Activated T-cell treated with anti-CD3 and anti-CD28 coated beads, Interleukin-2, amount 50 U/mL, for 4 hours (primary cell): ENCODE measurements around the gene HIPK3. TPM values are rescaled to one million over a fixed set of nuclear protein-coding genes. Genes with fewer than 3 reads are reported as not detected.
"Not testable (repeated sequence)": the region's sequence is repeated elsewhere in the genome, so short reads cannot be mapped to it uniquely, and the experiment has no call there.

Source experiments
- ATAC-seq, 2 donors: fragments of 200-7000 bp; cut with Tn5 transposase; one replicate each; pipeline ENCODE4 v1.10.0; 2021
- DNase-seq: peaks from one replicate; pipeline ENCODE4 v3.0.0-alpha.2; 2020
- H3K27me3 Mint-ChIP-seq: one replicate; pipeline ENCODE4 v1.8.0; 2021; ENCODE audit warnings: low read depth, mixed read lengths
- H3K36me3 Mint-ChIP-seq: one replicate; pipeline ENCODE4 v1.8.0; 2022; ENCODE audit warnings: mixed read lengths; ENCODE audit not compliant: insufficient read depth
- H3K4me1 Mint-ChIP-seq: one replicate; pipeline ENCODE4 v1.8.0; 2021; ENCODE audit warnings: low read depth, mixed read lengths
- H3K4me3 Mint-ChIP-seq: one replicate; pipeline ENCODE4 v1.8.0; 2021; ENCODE audit warnings: mild to moderate bottlenecking, moderate library complexity, mixed read lengths
- H3K9me3 Mint-ChIP-seq: one replicate; pipeline ENCODE4 v1.8.0; 2021; ENCODE audit warnings: mixed read lengths
- total RNA-seq, 3 donors: library from RNA; stranded (reverse); gene quantifications; one replicate each; pipeline ENCODE4 v1.2.1, GENCODE V29; 2021

Gene HIPK3
- total RNA-seq, 3 donors from 2014 or later = 34.6 to 39.3 (median 34.7) TPM

- not testable (repeated sequence) for H3K4me1 Mint-ChIP-seq, H3K9me3 Mint-ChIP-seq, H3K4me3 Mint-ChIP-seq, DNase-seq, ATAC-seq, H3K36me3 Mint-ChIP-seq
- H3K27me3 Mint-ChIP-seq = peaks cover 17% of the 10 kb centered on the region
These were observed 13.5 kb upstream of the HIPK3 start for GRCh38 chr11:33243654-33244053.

- H3K4me1 Mint-ChIP-seq = no peaks in the 10 kb centered on the region
- no peak overlapping the region for H3K4me3 Mint-ChIP-seq
- DNase-seq (no peak), ATAC-seq (no peak)
- no peaks in the 10 kb centered on the region for H3K9me3 Mint-ChIP-seq
- H3K36me3 Mint-ChIP-seq = no peaks in the 10 kb centered on the region
- H3K27me3 Mint-ChIP-seq = peaks cover 14% of the 10 kb centered on the region
These were observed 8.7 kb upstream of the HIPK3 start for GRCh38 chr11:33248416-33248971.

DNA sequence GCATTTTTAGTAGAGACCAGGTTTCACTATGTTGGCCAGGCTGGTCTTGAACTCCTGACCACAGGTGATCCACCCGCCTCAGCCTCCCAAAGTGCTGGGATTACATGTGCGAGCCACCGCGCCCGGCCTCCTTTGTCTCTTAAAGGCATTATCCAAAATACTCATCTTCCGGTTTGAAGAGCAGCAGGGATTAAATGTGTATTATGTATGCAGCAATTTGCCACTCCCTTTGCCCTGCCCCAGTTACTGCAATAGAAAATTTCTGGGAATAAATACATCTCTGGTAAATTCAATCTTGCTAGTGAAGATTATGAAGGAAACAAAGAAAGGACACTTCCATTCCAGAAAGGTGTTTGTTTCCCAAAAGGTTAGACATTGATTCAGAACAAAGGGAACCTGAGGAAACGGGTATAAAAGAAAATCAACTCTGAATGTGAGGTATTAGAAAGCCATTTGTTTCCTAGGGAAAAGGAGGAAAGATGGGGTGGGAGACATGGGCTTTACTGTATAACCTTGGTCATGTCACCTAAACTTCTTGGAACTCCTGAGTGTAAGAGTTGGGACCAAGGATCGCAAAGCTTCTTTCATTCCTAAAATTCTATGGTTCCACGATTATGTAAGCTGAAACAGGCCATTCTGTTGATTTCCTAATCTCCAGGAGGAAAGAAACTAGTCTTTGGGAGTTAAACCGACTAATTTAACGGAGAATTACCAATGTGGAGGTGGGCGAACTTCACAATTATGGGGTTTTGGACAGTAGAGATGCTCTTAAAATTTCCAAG lies 959 bp upstream of the HIPK3 start:
- H3K9me3 Mint-ChIP-seq = peaks cover under 1% of the 10 kb centered on the region
- no peaks in the 10 kb centered on the region for H3K27me3 Mint-ChIP-seq
- H3K4me3 Mint-ChIP-seq = peak overlapping the region; percentile 93
- DNase-seq (no peak), ATAC-seq (no peak)
- peaks cover under 1% of the 10 kb centered on the region for H3K36me3 Mint-ChIP-seq
- peaks cover 25% of the 10 kb centered on the region for H3K4me1 Mint-ChIP-seq

DNA sequence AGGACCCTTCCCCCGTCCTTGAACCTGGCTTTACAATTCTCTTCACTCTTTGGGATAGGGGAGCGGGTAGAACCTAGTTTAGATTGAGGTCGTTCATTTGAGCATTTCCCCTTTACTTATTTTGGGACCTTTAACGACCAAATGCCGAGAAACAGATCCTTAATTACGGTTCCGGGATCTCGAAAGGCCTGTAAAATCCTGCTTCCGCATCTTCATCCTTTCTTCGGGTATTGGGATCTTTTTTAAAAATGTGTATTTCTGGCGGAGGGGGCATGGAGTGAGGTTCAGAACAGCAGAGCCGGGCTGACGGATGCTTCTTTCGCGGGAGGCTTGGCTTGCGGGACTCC lies 395 bp upstream of the HIPK3 start:
- DNase-seq = no peak
- no peak for ATAC-seq
- Mint-ChIP-seq H3K36me3 (peaks cover 3% of the 10 kb centered on the region), H3K4me3 (peak overlapping the region; percentile 93), H3K9me3 (peaks cover 5% of the 10 kb centered on the region), H3K27me3 (no peaks in the 10 kb centered on the region), H3K4me1 (peaks cover 31% of the 10 kb centered on the region)

DNA sequence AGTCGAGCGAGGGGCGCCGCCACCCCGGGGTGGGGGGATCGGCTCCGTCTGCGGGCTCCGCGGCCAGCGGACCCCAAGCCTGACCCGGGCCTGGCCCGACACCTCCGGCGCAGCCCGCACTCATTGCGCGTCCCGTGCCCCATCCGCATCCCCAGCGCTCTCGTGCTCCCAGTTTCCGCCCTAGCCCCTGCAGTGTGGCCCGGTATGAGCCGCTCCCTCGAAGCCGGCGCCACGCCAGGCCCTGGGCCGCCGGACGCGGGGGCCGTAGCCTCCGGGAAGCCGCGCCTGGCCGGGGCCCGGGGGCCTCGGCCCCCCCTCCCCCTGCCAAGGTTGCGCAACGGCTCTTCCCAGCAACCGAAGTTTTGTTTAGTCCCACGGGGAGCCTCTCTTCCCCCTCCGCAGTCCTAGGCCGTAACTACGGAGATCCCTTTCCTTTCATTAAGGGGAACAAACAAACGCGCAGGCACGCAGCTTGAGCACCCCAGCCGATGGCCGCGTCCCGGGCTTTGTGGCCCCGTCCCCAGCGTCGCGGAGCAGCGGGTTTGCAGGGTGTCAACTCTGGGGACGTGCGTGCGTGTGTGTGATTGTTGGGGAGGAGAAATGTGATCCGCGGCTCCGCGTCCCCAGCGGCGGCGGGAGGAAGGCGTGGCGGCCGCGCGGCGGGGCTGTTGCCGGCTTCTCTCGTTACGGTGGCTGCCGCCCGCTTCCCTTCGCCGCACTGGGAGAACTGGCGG lies 883 bp downstream of the HIPK3 start:
- H3K4me1 Mint-ChIP-seq = peaks cover 42% of the 10 kb centered on the region
- DNase-seq = peak; percentile 59
- H3K27me3 Mint-ChIP-seq = no peaks in the 10 kb centered on the region
- ATAC-seq = peak; percentile 68 to 71
- H3K4me3 Mint-ChIP-seq = peak overlapping the region; percentile 99
- peaks cover 3% of the 10 kb centered on the region for H3K36me3 Mint-ChIP-seq
- peaks cover 5% of the 10 kb centered on the region for H3K9me3 Mint-ChIP-seq

GRCh38 chr11:33258631-33259205 lies 1.5 kb downstream of the HIPK3 start:
- no peaks in the 10 kb centered on the region for H3K27me3 Mint-ChIP-seq
- ATAC-seq (peak; percentile 3 to 4), DNase-seq (no peak)
- peaks cover 46% of the 10 kb centered on the region for H3K4me1 Mint-ChIP-seq
- H3K4me3 Mint-ChIP-seq = peak overlapping the region; percentile 99
- H3K36me3 Mint-ChIP-seq = peaks cover 3% of the 10 kb centered on the region
- H3K9me3 Mint-ChIP-seq = peaks cover 5% of the 10 kb centered on the region

DNA sequence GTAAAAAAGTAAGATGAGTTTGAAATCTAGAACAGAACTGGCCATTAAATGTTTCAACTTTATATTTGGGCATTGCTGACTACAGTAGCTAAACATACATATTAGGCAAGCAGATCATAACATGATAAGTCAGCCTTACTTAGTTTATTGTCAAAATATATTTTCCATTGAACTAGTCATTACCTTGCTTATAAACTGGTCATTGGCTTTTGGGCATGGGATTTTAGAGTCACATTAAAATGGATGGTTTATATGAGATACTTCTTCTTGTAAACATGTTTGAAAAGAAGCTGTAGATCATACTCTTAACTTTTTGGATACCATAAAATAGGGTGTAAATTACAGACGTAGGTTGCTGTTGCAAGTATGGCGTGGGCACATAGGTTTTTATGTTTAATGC lies 2.7 kb downstream of the HIPK3 start:
- H3K4me1 Mint-ChIP-seq = peaks cover 51% of the 10 kb centered on the region
- DNase-seq (no peak), ATAC-seq (no peak)
- no peaks in the 10 kb centered on the region for H3K27me3 Mint-ChIP-seq
- H3K9me3 Mint-ChIP-seq = peaks cover 5% of the 10 kb centered on the region
- peaks cover 3% of the 10 kb centered on the region for H3K36me3 Mint-ChIP-seq
- peak overlapping the region; percentile 99 for H3K4me3 Mint-ChIP-seq

GRCh38 chr11:33261350-33261749 lies 4.2 kb downstream of the HIPK3 start:
- H3K4me3 Mint-ChIP-seq, H3K9me3 Mint-ChIP-seq, H3K36me3 Mint-ChIP-seq, ATAC-seq, H3K27me3 Mint-ChIP-seq, DNase-seq: not testable (repeated sequence)
- peaks cover 50% of the 10 kb centered on the region for H3K4me1 Mint-ChIP-seq

DNA sequence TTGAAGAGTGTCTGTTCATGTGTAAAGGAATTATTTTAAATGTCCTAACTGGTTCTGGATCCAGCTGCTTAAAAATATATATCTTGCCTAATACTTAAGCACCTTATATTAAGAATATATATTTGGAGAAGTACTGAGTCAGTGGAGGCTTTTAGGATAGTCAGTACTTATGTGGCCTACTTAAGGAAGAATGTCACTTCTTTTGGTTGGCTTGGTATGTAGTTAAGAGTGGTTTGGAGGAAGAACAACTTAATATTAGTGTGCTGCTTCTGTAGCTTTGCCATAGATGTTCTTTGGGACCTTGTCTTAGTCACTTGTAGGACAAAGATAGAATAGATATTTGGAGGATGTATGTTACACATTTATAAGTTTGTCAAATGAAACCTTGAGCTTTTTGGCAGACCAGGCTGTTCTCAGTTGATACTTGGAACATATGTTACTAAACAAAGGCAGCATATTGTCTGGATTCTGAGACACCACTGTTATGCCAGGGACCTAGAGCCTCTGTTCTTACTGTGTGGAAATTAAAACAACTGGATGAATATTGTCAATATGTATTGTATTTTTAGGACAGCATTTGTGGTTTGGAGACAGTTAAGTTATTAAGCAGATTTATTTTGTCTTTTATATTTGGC lies 4.9 kb downstream of the HIPK3 start:
- no peak overlapping the region for H3K4me3 Mint-ChIP-seq
- H3K27me3 Mint-ChIP-seq = no peaks in the 10 kb centered on the region
- H3K36me3 Mint-ChIP-seq = peaks cover 3% of the 10 kb centered on the region
- peaks cover 5% of the 10 kb centered on the region for H3K9me3 Mint-ChIP-seq
- DNase-seq (no peak), ATAC-seq (no peak)
- H3K4me1 Mint-ChIP-seq = peaks cover 46% of the 10 kb centered on the region

DNA sequence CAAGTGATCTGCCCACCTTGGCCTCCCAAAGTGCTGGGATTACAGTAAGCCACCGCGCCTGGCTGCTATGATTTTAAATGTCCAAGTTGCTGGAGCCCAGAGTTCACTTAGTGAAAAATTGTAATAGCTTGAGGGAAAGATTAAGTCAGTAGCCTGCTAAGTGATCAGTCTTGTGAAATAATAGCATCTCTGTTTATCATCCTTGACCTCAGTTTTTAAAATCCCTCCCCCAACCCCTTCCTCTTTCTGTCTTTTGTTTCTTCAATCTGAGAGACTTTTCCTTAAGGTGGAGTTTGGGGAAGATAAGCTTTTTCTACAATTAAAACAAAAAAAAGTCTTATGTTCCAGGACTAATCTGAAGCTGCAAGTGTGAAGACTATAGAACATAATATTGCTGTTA lies 6.4 kb downstream of the HIPK3 start:
- H3K9me3 Mint-ChIP-seq = peaks cover 5% of the 10 kb centered on the region
- H3K36me3 Mint-ChIP-seq = peaks cover 3% of the 10 kb centered on the region
- DNase-seq (no peak), ATAC-seq (no peak)
- no peaks in the 10 kb centered on the region for H3K27me3 Mint-ChIP-seq
- H3K4me1 Mint-ChIP-seq = peaks cover 49% of the 10 kb centered on the region
- H3K4me3 Mint-ChIP-seq = no peak overlapping the region

DNA sequence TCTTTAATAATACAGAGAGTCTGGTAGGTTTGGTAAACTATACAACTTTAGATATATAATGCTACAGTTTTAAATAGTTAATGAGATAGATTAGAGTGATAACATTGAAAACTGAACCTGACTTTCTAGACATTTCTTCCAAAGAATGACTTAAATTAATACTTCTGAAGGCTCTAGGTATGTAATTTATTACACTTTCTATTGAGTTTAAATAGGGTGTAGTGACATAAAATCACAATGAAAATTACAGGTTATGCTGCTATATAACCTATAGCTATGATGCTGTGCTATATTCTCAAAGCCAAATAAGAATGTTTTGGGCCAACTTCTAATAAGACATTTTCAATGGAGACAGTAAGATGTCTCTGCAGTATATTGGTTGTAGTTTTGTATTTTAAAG lies 7.7 kb downstream of the HIPK3 start:
- Mint-ChIP-seq H3K27me3 (no peaks in the 10 kb centered on the region), H3K9me3 (peaks cover 5% of the 10 kb centered on the region), H3K4me3 (no peak overlapping the region), H3K4me1 (peaks cover 50% of the 10 kb centered on the region), H3K36me3 (peaks cover 3% of the 10 kb centered on the region)
- no peak for DNase-seq
- ATAC-seq = no peak

DNA sequence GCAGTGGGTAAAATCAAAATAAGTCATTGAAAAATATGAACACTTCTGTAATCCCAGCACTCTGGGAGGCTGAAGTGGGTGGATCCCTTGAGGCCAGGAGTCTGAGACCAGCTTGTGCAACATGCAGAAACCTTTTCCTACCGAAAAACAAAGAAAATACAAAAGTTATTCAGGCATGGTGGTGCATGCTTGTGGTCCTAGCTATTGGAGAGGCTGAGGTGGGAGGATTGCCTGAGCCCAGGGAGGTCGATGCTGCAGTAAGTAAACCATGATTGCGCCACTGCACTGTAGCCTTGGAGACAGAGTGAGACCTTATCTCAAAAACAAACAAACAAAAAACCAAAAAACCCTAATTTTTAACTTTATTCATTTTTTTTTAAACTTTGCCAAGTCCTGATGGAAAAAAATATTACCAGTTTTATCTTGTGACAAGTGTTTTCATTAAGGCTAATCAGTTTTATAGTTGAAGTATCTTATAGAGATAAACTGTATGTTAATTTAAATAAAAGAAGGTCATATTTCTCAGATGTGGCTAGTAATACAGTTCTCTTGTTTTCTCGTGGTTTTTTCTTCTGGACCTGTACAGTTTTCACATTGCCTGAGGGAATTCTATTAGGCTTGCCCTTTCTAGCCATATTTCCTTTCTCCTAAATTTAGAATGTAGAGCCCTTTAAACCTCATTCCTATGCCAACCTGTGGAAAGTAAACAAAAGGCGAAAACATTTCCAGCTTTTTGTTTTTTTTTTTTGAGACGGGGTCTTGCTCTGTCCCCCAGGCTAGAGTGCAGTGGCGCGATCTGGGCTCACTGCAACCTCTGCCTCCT lies 9.4 kb downstream of the HIPK3 start:
- no peaks in the 10 kb centered on the region for H3K27me3 Mint-ChIP-seq
- peaks cover under 1% of the 10 kb centered on the region for H3K9me3 Mint-ChIP-seq
- no peak for DNase-seq
- no peak overlapping the region for H3K4me3 Mint-ChIP-seq
- no peak for ATAC-seq
- peaks cover 43% of the 10 kb centered on the region for H3K4me1 Mint-ChIP-seq
- H3K36me3 Mint-ChIP-seq = no peaks in the 10 kb centered on the region

DNA sequence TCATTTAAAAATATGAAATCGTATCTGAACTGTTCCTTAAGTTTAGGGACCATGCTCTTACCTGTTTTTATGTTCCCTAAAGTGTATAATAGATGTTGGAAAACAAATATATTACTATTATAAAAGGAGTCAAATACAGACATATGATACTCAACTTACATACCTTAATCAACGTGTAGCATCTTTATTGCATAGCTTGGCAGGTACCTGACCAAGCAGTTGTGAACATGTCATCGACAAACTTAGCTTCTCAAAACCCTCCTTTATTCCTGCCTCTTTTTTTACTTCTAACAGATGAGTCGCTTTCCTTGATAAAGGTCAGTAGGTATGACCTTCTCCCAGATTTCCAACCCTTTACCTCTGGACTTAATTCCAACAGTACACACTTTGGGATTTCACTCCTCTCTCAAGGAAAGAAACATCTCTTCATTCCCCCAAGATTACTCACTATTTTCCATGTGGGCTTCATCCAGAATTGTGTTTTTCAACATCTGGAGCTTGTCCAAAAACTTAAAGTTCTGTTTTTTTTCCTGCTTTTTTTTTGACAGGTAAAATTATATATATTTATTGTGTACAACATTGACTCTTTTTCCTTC lies 11.9 kb downstream of the HIPK3 start:
- Mint-ChIP-seq H3K27me3 (no peaks in the 10 kb centered on the region), H3K4me1 (peaks cover 38% of the 10 kb centered on the region), H3K36me3 (no peaks in the 10 kb centered on the region), H3K9me3 (no peaks in the 10 kb centered on the region), H3K4me3 (no peak overlapping the region)
- ATAC-seq (no peak), DNase-seq (no peak)
